ENCODE results near the gene DZIP1. TPM values are rescaled to one million over a fixed set of nuclear protein-coding genes. Genes with fewer than 3 reads are reported as not detected.

The DZIP1 gene
- total RNA-seq, 3 donors from 2014 or later (not counting 1 experiment from before 2014, with no cell fraction given), result not detected

- 81% methylated on average over 3 of the region's 3 CpGs for WGBS (ENCODE audit: insufficient coverage)
- Histone ChIP-seq H3K9me3 (ENCODE audit: control insufficient read depth, insufficient read depth, low read length) (no peaks in the 10 kb centered on the region), H3K27me3 (ENCODE audit: control insufficient read depth, insufficient read depth, low read length) (peaks cover 5% of the 10 kb centered on the region), H3K4me3 (ENCODE audit: low read length) (no peak overlapping the region), H3K27ac (ENCODE audit: low read length) (no peak overlapping the region), H3K36me3 (ENCODE audit: control insufficient read depth, insufficient read depth, low read length) (no peaks in the 10 kb centered on the region), H3K4me1 (ENCODE audit: control insufficient read depth, insufficient read depth, low read length) (no peaks in the 10 kb centered on the region)
- intact Hi-C loops (cut with micrococcal nuclease), result no loop called here
- Mint-ChIP-seq H3K4me1 (no peaks in the 10 kb centered on the region), H3K27me3 (ENCODE audit: low read depth in 2 of 2) (peaks cover 7 to 44% of the 10 kb centered on the region in 2 donors), H3K9me3 (peaks cover 0 to 2% of the 10 kb centered on the region in 2 donors), H3K36me3 (no peaks in the 10 kb centered on the region), H3K4me3 (no peak overlapping the region), H3K27ac (no peak overlapping the region)
- no peak for TF ChIP-seq CTCF (IDR thresholded peaks at IDR 0.05)
- ATAC-seq (no peak), DNase-seq (no peak)
Measured at GRCh38 chr13:95656386-95657015, 12.0 kb upstream of the DZIP1 start.

GRCh38 chr13:95652821-95653220, 8.3 kb upstream of the DZIP1 start:
- H3K27me3 Mint-ChIP-seq (ENCODE audit: low read depth in 2 of 2), result peaks cover 7 to 53% of the 10 kb centered on the region in 2 donors
- Histone ChIP-seq H3K4me3 (ENCODE audit: low read length) (no peak overlapping the region), H3K9me3 (ENCODE audit: control insufficient read depth, insufficient read depth, low read length) (no peaks in the 10 kb centered on the region), H3K4me1 (ENCODE audit: control insufficient read depth, insufficient read depth, low read length) (no peaks in the 10 kb centered on the region), H3K27ac (ENCODE audit: low read length) (no peak overlapping the region), H3K27me3 (ENCODE audit: control insufficient read depth, insufficient read depth, low read length) (peaks cover 5% of the 10 kb centered on the region), H3K36me3 (ENCODE audit: control insufficient read depth, insufficient read depth, low read length) (no peaks in the 10 kb centered on the region)
- 79% methylated on average over 3 of the region's 3 CpGs for WGBS (ENCODE audit: insufficient coverage)
- no peak overlapping the region for H3K4me3 Mint-ChIP-seq
- intact Hi-C loops (cut with micrococcal nuclease), result no loop called here
- H3K36me3 Mint-ChIP-seq, result no peaks in the 10 kb centered on the region
- TF ChIP-seq CTCF (IDR thresholded peaks at IDR 0.05), result no peak
- no peak for DNase-seq
- no peaks in the 10 kb centered on the region for H3K9me3 Mint-ChIP-seq
- H3K4me1 Mint-ChIP-seq, result no peaks in the 10 kb centered on the region
- H3K27ac Mint-ChIP-seq, result no peak overlapping the region
- ATAC-seq, result no peak

DNA sequence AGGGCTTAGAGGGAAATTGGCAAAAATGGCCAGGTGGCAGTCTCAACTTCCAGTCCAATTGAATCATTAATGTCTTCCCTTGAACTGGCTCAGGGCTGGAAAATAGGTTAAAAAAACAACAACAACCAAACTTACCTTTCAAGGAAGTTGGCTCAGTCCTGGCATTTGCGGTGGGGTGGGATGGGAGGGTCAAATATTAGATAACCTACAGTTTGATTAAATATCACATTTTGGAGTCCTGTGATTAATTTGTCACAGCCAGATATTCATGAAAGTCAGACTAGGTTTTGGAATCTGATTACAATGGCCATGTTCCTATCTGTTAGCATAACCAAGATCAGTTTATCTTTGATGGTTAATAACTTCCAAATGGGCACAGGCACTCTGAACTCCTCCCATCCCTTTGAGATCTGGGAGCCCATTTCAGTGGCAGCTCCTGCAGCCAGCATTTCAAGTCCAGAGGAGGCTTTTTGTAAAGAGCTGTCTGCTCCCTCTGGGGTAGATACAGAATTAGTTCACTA, 7.8 kb upstream of the DZIP1 start:
- ATAC-seq (no peak), DNase-seq (no peak)
- H3K27ac ChIP-seq (ENCODE audit: low read length), result no peak overlapping the region
- no peaks in the 10 kb centered on the region for H3K36me3 ChIP-seq (ENCODE audit: control insufficient read depth, insufficient read depth, low read length)
- no peaks in the 10 kb centered on the region for H3K36me3 Mint-ChIP-seq
- no peaks in the 10 kb centered on the region for H3K9me3 ChIP-seq (ENCODE audit: control insufficient read depth, insufficient read depth, low read length)
- intact Hi-C loops (cut with micrococcal nuclease), result no loop called here
- H3K27me3 ChIP-seq (ENCODE audit: control insufficient read depth, insufficient read depth, low read length), result peaks cover 5% of the 10 kb centered on the region
- no peaks in the 10 kb centered on the region for H3K4me1 Mint-ChIP-seq
- H3K4me1 ChIP-seq (ENCODE audit: control insufficient read depth, insufficient read depth, low read length), result no peaks in the 10 kb centered on the region
- H3K27ac Mint-ChIP-seq, result no peak overlapping the region
- no peak for TF ChIP-seq CTCF (IDR thresholded peaks at IDR 0.05)
- no peak overlapping the region for H3K4me3 Mint-ChIP-seq
- no peak overlapping the region for H3K4me3 ChIP-seq (ENCODE audit: low read length)
- no peaks in the 10 kb centered on the region for H3K9me3 Mint-ChIP-seq
- WGBS (ENCODE audit: insufficient coverage), result no CpG with 5 or more reads among the region's 1 CpG
- H3K27me3 Mint-ChIP-seq (ENCODE audit: low read depth in 2 of 2), result peaks cover 7 to 51% of the 10 kb centered on the region in 2 donors

- Histone ChIP-seq H3K9me3 (ENCODE audit: control insufficient read depth, insufficient read depth, low read length) (no peaks in the 10 kb centered on the region), H3K27me3 (ENCODE audit: control insufficient read depth, insufficient read depth, low read length) (peaks cover 5% of the 10 kb centered on the region), H3K4me1 (ENCODE audit: control insufficient read depth, insufficient read depth, low read length) (no peaks in the 10 kb centered on the region), H3K36me3 (ENCODE audit: control insufficient read depth, insufficient read depth, low read length) (no peaks in the 10 kb centered on the region), H3K4me3 (ENCODE audit: low read length) (no peak overlapping the region), H3K27ac (ENCODE audit: low read length) (no peak overlapping the region)
- Mint-ChIP-seq H3K9me3 (no peaks in the 10 kb centered on the region), H3K4me3 (no peak overlapping the region), H3K4me1 (no peaks in the 10 kb centered on the region), H3K27ac (no peak overlapping the region), H3K27me3 (ENCODE audit: low read depth in 2 of 2) (peaks cover 6 to 35% of the 10 kb centered on the region in 2 donors), H3K36me3 (no peaks in the 10 kb centered on the region)
- TF ChIP-seq CTCF (IDR thresholded peaks at IDR 0.05), result no peak
- intact Hi-C loops (cut with micrococcal nuclease), result no loop called here
- no peak for DNase-seq
- 86% methylated on average over 3 of the region's 5 CpGs for WGBS (ENCODE audit: insufficient coverage)
- ATAC-seq, result no peak
Measured at GRCh38 chr13:95650696-95651095, 6.2 kb upstream of the DZIP1 start.

All from natural killer cell (primary cell).